GM19372 (cell line): ENCODE results near the gene PDS5B.
"Not testable (repeated sequence)": the region's sequence is repeated elsewhere in the genome, so short reads cannot be mapped to it uniquely, and the experiment has no call there.

ENCODE experiments used
- ATAC-seq: cut with Tn5 transposase; IDR thresholded peaks from one replicate; pipeline ENCODE4 v1.9.1; 2021; ENCODE audit warnings: mild to moderate bottlenecking, low read depth, moderate library complexity; ENCODE audit not compliant: unreplicated experiment

The PDS5B gene

GRCh38 chr13:32716201-32716600, 129.9 kb downstream of the PDS5B start:
- not testable (repeated sequence) for ATAC-seq

GRCh38 chr13:32720026-32720425, 133.8 kb downstream of the PDS5B start:
- ATAC-seq, result no peak

GRCh38 chr13:32721131-32722034, 135.1 kb downstream of the PDS5B start:
- ATAC-seq, result not testable (repeated sequence)

GRCh38 chr13:32722340-32722739, 136.1 kb downstream of the PDS5B start:
- ATAC-seq, result no peak

GRCh38 chr13:32723987-32724386, 137.7 kb downstream of the PDS5B start:
- ATAC-seq, result no peak

GRCh38 chr13:32726374-32727037, 140.3 kb downstream of the PDS5B start:
- ATAC-seq, result no peak

- ATAC-seq, result no peak
Measured at GRCh38 chr13:32728327-32728726, 142.1 kb downstream of the PDS5B start.

GRCh38 chr13:32729097-32729496, 142.8 kb downstream of the PDS5B start:
- ATAC-seq, result not testable (repeated sequence)

GRCh38 chr13:32731074-32731473, 144.8 kb downstream of the PDS5B start:
- ATAC-seq, result no peak

GRCh38 chr13:32731576-32731975, 145.3 kb downstream of the PDS5B start:
- no peak for ATAC-seq

- no peak for ATAC-seq
Measured at GRCh38 chr13:32733690-32734089, 147.4 kb downstream of the PDS5B start.

GRCh38 chr13:32734511-32734910, 148.3 kb downstream of the PDS5B start:
- ATAC-seq, result no peak

GRCh38 chr13:32735859-32736258, 149.6 kb downstream of the PDS5B start:
- no peak for ATAC-seq

- no peak for ATAC-seq
Measured at GRCh38 chr13:32736648-32737047, 150.4 kb downstream of the PDS5B start.

GRCh38 chr13:32737111-32737571, 150.9 kb downstream of the PDS5B start:
- peak; percentile 55 for ATAC-seq

GRCh38 chr13:32737679-32738078, 151.4 kb downstream of the PDS5B start:
- ATAC-seq, result peak; percentile 57

- no peak for ATAC-seq
Measured at GRCh38 chr13:32745509-32745908, 159.3 kb downstream of the PDS5B start.

- no peak for ATAC-seq
Measured at GRCh38 chr13:32746474-32746873, 160.2 kb downstream of the PDS5B start.

- no peak for ATAC-seq
Measured at GRCh38 chr13:32748305-32748704, 162.1 kb downstream of the PDS5B start.

GRCh38 chr13:32751340-32751739, 165.1 kb downstream of the PDS5B start:
- no peak for ATAC-seq

GRCh38 chr13:32752311-32752710, 166.1 kb downstream of the PDS5B start:
- no peak for ATAC-seq
